Lower lobe of right lung (tissue), 2 donors: Measurements from ENCODE around the gene C2CD4C. TPM values are rescaled to one million over a fixed set of nuclear protein-coding genes. Genes with fewer than 3 reads are reported as not detected.
"Not testable (repeated sequence)": the region's sequence is repeated elsewhere in the genome, so short reads cannot be mapped to it uniquely, and the experiment has no call there.

ENCODE experiments used
- ATAC-seq, 2 donors: fragments of 200-7000 bp; cut with Tn5 transposase; one replicate each; pipeline ENCODE4 v1.9.1; 2020 to 2022; ENCODE audit warnings: mild to moderate bottlenecking in 2 of 2, moderate library complexity in 2 of 2
- DNase-seq: peaks from one replicate; pipeline ENCODE4 v3.0.0-alpha.2; 2020
- H3K27ac ChIP-seq: fragments of 200-600 bp; one replicate; pipeline ENCODE4 v1.8.0; 2022
- H3K27me3 ChIP-seq: fragments of 200-600 bp; one replicate; pipeline ENCODE4 v1.8.0; 2022; ENCODE audit warnings: low read depth
- H3K36me3 ChIP-seq: fragments of 200-600 bp; one replicate; pipeline ENCODE4 v1.8.0; 2022; ENCODE audit warnings: mild to moderate bottlenecking
- H3K4me1 ChIP-seq: fragments of 200-600 bp; one replicate; pipeline ENCODE4 v1.8.0; 2022
- H3K4me3 ChIP-seq: fragments of 200-600 bp; one replicate; pipeline ENCODE4 v1.8.0; 2022; ENCODE audit warnings: mild to moderate bottlenecking
- H3K9me3 ChIP-seq: fragments of 200-600 bp; one replicate; pipeline ENCODE4 v1.8.0; 2022
- intact Hi-C: fragments of 100-400 bp; cut with DNase I; formaldehyde crosslinking; loops from one replicate; pipeline ENCODE4 v1.11.0; 2022
- total RNA-seq: library from RNA; stranded (reverse); fragmentation: NEBNext Ultra II Directional; extraction: Animal tissue kit (Norgen Biotek cat#: 25700); gene quantifications from one replicate; pipeline ENCODE4 v1.2.1, GENCODE V29; 2021
- TF ChIP-seq, protein P1 (sequence below): fragments of 200-600 bp; IDR thresholded peaks from one replicate; pipeline ENCODE4 v1.8.0; 2022; ENCODE audit warnings: antibody characterized with exemption, mild to moderate bottlenecking
- donor health status: DM: no; HTN: yes; CAD: no; lungs with severe emphysema.

Gene C2CD4C
- total RNA-seq, 1 donor from 2014 or later = 2.2 TPM

DNA sequence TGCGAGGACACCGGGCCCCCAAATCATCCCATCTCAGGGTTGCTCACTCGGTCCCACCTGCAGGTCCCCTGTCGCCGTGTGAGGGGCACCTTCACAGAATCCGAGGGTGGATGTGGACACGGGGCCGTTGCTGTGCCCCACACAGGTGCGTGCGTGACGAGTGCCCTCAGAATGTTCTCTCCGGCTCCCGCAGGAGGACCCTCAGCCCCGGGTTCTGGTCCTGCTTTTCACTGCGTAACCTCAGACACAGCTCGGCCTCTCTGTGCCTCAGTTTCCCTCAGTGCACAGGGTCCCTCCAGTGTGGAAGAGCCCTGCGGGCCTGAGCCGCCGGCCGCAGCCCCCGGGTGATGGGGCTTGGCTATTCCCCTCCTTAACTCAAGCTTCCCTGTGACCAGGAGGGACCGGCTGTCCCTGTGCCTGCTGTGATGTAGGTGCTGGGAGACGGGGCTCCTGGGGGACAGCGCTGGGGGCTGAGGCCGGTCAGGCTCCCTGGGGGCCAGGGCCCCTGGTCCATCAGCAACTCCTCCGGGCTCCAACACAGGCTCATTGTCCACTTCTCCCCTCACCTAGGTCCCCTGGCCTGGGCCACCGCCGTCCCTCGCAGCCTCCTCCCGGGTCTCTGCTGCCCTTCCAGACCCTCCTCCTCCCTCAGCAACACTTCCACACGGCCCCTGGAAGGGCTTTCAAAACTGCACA lies 47.1 kb upstream of the C2CD4C start:
- DNase-seq (no peak), ATAC-seq (no peak)
- intact Hi-C loops = no loop called here
- Histone ChIP-seq H3K9me3 (no peaks in the 10 kb centered on the region), H3K4me3 (no peak overlapping the region), H3K36me3 (peaks cover 4% of the 10 kb centered on the region), H3K27me3 (no peaks in the 10 kb centered on the region), H3K4me1 (peaks cover under 1% of the 10 kb centered on the region), H3K27ac (no peak overlapping the region)
- TF ChIP-seq, protein P1, sequence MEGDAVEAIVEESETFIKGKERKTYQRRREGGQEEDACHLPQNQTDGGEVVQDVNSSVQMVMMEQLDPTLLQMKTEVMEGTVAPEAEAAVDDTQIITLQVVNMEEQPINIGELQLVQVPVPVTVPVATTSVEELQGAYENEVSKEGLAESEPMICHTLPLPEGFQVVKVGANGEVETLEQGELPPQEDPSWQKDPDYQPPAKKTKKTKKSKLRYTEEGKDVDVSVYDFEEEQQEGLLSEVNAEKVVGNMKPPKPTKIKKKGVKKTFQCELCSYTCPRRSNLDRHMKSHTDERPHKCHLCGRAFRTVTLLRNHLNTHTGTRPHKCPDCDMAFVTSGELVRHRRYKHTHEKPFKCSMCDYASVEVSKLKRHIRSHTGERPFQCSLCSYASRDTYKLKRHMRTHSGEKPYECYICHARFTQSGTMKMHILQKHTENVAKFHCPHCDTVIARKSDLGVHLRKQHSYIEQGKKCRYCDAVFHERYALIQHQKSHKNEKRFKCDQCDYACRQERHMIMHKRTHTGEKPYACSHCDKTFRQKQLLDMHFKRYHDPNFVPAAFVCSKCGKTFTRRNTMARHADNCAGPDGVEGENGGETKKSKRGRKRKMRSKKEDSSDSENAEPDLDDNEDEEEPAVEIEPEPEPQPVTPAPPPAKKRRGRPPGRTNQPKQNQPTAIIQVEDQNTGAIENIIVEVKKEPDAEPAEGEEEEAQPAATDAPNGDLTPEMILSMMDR = no peak

DNA sequence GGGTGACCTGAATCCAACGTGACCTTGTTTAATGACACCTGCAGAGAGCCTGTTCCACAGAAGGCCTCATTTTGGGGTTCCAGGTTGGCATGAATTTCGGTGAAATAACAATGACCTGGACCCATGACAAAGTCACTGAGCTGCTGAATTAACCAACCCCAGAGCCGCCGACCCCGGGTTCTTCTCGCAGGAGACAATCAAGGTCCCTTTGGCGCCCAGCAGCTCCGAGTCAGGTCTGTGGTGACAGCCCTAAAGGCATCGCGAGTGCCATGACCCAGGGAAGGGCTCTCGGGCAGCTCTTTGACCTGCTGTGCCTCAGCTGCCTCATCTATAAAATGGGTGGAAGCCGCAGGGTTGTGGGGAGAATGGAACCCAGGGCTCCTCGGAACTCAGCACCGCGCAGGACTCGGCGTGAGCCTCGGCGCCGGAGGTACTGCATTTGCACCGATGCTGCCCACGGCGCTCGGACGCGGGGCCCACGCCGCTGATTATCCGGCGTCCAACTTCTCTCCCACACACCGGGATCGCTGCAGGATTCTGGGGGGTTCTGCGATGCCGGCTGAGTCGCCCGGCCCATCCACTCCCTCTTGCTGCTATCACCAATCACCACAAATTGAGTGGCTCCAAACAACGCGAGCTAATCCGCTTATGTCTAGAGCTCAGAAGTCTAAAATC lies 46.2 kb upstream of the C2CD4C start:
- H3K27me3 ChIP-seq = no peaks in the 10 kb centered on the region
- H3K4me3 ChIP-seq = no peak overlapping the region
- peaks cover 4% of the 10 kb centered on the region for H3K36me3 ChIP-seq
- ATAC-seq (no peak), DNase-seq (no peak)
- no peak overlapping the region for H3K27ac ChIP-seq
- H3K4me1 ChIP-seq = no peaks in the 10 kb centered on the region
- no peaks in the 10 kb centered on the region for H3K9me3 ChIP-seq
- intact Hi-C loops = no loop called here
- TF ChIP-seq, protein P1 = no peak

DNA sequence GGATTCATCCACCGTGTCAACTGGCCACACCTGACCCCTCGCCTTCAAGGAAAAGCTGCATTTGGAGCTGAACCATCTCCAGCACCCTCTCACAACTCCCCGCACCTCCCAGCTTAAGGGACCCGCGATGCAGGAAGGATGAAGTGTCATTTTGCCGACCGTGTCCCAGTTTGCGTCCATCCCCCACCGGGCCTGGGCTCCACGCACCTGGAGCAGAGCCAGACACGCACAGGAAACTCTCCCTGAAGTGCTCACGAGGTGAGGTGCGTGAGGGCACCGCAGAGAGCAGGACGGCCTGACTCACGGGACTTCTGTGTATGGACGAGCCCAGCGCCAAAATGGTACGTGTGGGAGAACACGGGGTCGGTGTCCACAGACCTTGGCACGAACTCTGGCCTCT lies 44.7 kb upstream of the C2CD4C start:
- Histone ChIP-seq H3K4me3 (no peak overlapping the region), H3K4me1 (no peaks in the 10 kb centered on the region), H3K9me3 (no peaks in the 10 kb centered on the region), H3K27ac (no peak overlapping the region), H3K27me3 (no peaks in the 10 kb centered on the region), H3K36me3 (peaks cover 4% of the 10 kb centered on the region)
- DNase-seq (no peak), ATAC-seq (no peak)
- TF ChIP-seq, protein P1 = no peak
- intact Hi-C loops = no loop called here

DNA sequence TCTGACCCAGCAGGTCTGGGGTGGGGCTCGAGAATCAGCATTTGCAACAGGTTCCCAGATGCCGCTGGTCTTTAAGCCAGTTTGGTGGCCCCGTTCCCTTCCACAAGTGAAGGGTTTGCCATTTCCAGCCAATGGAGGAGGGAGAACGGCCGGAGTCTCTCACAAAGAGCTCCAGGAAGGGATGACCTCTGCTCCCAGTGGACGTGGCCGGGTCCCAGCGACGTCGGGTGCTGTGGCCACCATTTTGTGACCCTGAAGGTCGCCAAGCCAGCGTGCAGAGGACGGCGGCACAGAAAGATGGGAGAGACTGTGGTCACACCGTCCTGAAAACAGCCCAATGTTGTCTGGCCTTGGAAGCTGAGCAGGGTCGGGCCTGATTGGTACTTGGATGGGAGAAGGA lies 43.9 kb upstream of the C2CD4C start:
- Histone ChIP-seq H3K27ac (no peak overlapping the region), H3K36me3 (peaks cover 4% of the 10 kb centered on the region), H3K27me3 (no peaks in the 10 kb centered on the region), H3K4me1 (peaks cover 6% of the 10 kb centered on the region), H3K9me3 (no peaks in the 10 kb centered on the region), H3K4me3 (no peak overlapping the region)
- TF ChIP-seq, protein P1 = no peak
- intact Hi-C loops = no loop called here
- DNase-seq (no peak), ATAC-seq (no peak)

DNA sequence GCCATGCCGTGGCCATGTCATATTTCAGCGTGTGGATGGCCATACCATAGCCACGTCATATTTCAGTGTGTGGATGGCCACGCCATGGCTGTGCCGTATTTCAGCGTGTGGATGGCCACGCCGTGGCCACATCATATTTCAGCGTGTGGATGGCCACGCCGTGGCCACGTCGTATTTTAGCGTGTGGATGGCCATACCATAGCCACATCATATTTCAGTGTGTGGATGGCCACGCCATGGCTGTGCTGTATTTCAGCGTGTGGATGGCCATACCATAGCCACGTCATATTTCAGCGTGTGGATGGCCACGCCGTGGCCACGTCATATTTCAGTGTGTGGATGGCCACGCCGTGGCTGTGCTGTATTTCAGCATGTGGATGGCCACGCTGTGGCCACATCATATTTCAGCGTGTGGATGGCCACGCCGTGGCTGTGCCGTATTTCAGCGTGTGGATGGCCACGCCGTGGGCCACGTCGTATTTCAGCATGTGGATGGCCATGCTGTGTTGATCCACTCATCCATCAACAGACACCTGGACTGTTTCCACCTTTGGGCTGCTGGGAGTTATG lies 42.0 kb upstream of the C2CD4C start:
- H3K36me3 ChIP-seq, DNase-seq, H3K4me3 ChIP-seq, H3K9me3 ChIP-seq, H3K27ac ChIP-seq, ATAC-seq, H3K27me3 ChIP-seq, intact Hi-C loops: not testable (repeated sequence)
- peaks cover 12% of the 10 kb centered on the region for H3K4me1 ChIP-seq

DNA sequence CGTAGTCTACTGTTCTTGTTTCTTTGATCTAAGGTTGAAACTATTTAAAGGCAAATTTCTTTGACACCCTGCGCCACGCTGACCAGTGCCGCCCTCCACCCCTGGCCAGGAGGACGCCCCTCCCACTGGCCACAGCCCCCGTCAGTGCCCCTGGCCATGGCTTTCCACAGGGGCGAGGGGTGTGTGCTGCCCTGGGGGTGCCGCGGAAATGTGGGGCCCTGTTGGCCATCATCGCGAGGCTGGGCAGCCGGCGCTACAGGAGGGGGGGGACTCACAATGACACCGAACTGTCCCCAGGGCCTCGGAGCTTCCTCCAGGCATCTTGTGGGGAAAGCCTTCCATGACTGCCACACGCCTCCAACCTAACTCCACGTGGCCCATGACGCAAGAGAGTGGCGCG lies 41.0 kb upstream of the C2CD4C start:
- Histone ChIP-seq H3K36me3 (peaks cover 4% of the 10 kb centered on the region), H3K4me1 (peaks cover 12% of the 10 kb centered on the region), H3K9me3 (no peaks in the 10 kb centered on the region), H3K27ac (no peak overlapping the region), H3K4me3 (no peak overlapping the region), H3K27me3 (no peaks in the 10 kb centered on the region)
- ATAC-seq (no peak), DNase-seq (no peak)
- intact Hi-C loops = no loop called here
- TF ChIP-seq, protein P1 = no peak
